Muscle layer of duodenum (tissue), 2 donors: ENCODE data around the gene PREP.

Experiments used
- H3K27ac ChIP-seq: one replicate; pipeline ENCODE4 v1.7.0; 2013; ENCODE audit warnings: mild to moderate bottlenecking, low read length
- H3K27me3 ChIP-seq: one replicate; pipeline ENCODE4 v1.7.0; 2013; ENCODE audit warnings: low read depth, mild to moderate bottlenecking, control low read depth, low read length
- H3K36me3 ChIP-seq, 2 donors: one replicate each; pipeline ENCODE4 v1.7.0; 2013; ENCODE audit warnings: low read length in 2 of 2, control low read depth in 1 of 2, mild to moderate bottlenecking in 1 of 2; ENCODE audit not compliant: insufficient read depth in 2 of 2, control insufficient read depth in 1 of 2
- H3K4me1 ChIP-seq, 2 donors: one replicate each; pipeline ENCODE4 v1.7.0; 2013; ENCODE audit warnings: low read length in 2 of 2, mild to moderate bottlenecking in 2 of 2, control low read depth in 1 of 2, moderate library complexity in 1 of 2; ENCODE audit not compliant: insufficient read depth in 2 of 2, control insufficient read depth in 1 of 2
- H3K4me3 ChIP-seq, 2 donors: one replicate each; pipeline ENCODE4 v1.7.0; 2013; ENCODE audit warnings: low read length in 2 of 2, low read depth in 1 of 2, mild to moderate bottlenecking in 1 of 2
- H3K9me3 ChIP-seq, 2 donors: one replicate each; pipeline ENCODE4 v1.7.0; 2013; ENCODE audit warnings: low read length in 2 of 2, control low read depth in 1 of 2, mild to moderate bottlenecking in 1 of 2; ENCODE audit not compliant: control insufficient read depth in 1 of 2
- donor health status: healthy.

The PREP gene

DNA sequence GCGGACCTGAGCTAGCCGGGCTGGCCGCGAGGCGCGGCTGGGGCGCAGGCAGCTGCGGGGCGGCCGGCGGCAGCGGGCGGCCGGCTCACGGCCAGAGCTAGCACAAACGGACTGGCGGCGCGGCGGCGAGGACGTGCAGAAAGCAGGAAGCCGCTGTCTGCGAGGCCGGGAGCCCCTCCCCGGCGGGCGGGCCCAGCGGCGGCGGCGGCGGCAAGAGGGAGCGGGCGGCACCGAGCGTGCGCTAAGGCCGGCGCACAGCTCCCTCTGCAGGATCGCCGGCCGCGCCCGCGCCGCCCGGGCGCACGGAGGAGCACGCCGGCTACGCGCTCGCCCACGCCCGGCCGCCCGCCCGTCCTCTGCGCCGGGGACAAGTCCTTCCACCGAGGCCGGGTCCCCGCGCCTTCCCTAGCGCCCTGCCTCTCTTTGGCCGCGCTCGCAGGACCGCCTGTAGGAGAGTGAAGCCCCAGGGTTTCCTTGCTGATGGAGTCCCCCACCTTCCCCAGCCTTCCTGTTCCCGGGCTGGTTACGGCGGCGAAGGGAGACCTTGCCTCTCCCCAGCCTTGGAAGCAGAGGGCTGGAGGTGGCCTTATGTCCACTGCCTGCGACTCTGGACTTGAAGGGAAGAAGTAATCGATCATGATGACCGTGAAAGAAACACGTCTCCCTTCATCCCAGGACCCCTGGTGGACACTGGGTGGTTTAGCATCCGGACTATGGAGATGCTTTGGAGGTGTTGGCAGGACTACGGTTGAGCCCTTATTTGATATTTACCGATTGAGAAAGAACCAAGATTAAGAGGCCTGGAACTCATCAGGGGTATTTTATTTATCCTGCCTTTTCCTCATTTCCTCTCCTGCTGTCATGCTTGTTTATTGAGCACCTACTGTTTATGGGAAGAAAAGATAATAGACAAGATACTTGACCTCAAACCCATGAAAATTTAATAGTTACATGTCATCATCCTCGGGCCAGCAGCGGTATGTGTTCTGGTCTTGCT, at the start of gene PREP:
TSS of gene PREP (minus strand) at position 144 of the 997 bp plus-strand sequence. CDS start 191 bp downstream, outside the sequence.
- H3K4me1 ChIP-seq = peaks cover 7 to 9% of the 10 kb centered on the region in 2 donors
- peak within 1 kb of the TSS; percentile 67 for H3K27ac ChIP-seq
- peak within 1 kb of the TSS; percentile 81 to 90 for H3K4me3 ChIP-seq

DNA sequence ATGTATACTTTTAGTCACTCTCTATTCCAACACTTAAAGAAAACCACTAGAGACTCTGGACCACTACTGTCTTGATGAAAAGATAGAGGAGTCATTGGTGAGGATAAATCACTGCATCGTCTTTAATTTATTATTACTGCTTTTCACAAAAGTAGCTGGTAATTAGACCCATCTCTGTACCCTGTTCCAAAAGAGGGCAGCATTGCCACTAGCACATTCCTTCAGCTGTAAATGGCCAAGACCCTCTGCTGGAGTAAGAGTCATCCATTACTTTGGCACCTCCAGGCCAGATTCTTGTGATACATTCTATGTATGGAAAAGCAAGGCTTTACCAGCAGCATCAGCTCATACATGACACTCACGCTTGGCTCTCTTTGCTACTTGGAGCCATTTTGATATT, 49.5 kb upstream of the PREP start:
- Histone ChIP-seq H3K36me3 (no peaks in the 10 kb centered on the region), H3K27ac (no peak overlapping the region), H3K9me3 (no peaks in the 10 kb centered on the region), H3K4me3 (no peak overlapping the region), H3K4me1 (no peaks in the 10 kb centered on the region), H3K27me3 (no peaks in the 10 kb centered on the region)

More for the DNA sequence above, at the start of gene PREP:
- Histone ChIP-seq H3K36me3 (no peaks in the 10 kb centered on the region), H3K9me3 (no peaks in the 10 kb centered on the region), H3K27me3 (no peaks in the 10 kb centered on the region)

DNA sequence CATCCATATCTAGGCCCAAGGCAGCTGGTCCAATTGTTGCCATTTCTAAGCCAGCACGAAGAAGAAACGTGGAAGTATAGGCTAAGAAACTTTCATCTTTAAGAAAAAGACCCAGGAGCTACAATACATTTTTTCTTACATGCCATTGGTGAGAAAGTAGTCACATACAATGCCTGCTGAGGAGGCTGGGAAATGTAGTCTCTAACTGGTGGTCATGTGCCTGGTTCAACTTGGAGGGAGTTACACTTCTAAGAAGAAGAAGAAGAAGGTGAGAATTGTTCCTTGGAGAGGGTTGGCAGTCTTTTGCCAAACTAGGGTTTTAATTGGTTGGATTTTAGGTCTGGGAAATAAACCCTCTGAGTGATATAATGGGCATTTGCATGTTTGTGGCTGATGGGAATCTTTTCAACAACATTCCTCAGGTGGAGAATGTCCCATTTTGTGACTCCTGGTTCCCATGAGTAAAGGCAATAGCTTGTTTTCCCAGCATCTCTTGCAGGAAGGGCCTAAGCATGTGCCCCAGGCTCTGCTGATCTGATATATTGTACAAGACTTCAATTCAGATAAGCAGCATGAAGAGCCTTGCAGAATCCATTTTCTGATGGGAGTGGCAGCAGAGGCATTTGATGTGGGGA, 47.0 kb upstream of the PREP start:
- Histone ChIP-seq H3K36me3 (no peaks in the 10 kb centered on the region), H3K9me3 (no peaks in the 10 kb centered on the region), H3K27me3 (no peaks in the 10 kb centered on the region), H3K27ac (no peak overlapping the region), H3K4me3 (no peak overlapping the region), H3K4me1 (no peaks in the 10 kb centered on the region)

DNA sequence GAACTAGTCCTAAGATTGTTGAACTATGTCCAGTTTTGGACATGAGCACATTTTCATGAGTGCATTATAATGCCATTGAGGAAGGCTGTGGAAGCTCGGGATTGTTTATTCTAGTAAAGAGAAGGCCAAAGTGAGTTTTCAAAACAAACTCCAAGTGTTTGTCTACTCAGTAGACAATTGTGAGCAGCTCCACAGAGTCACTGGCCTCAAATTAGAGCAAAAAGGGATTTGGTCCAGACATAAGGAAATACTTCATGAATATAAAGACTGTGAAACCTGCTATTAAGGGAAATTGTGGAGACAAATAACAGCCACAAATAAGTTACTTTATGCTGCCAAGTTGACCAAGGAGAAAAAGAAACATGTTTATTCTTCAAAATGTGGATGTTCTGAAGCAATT, 42.6 kb upstream of the PREP start:
- no peaks in the 10 kb centered on the region for H3K36me3 ChIP-seq

DNA sequence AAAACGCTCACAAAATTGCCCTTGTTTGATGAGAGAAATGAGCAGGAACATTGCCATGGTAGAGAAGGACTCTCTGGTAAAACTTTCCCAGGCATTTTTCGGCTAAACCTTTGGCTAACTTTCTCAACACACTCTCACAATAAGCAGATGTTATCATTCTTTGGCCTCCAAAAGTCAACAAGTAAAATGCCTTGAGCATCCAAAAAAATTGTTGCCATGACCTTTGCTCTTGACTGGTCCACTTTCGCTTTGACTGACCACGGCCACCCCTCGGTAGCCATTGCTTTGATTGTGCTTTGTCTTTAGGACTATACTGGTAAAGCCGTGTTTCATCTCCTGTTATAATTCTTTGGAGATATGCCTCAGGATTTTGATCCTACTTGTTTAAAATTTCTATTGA, 41.1 kb upstream of the PREP start:
- no peaks in the 10 kb centered on the region for H3K4me1 ChIP-seq
- H3K4me3 ChIP-seq = no peak overlapping the region
- H3K27ac ChIP-seq = no peak overlapping the region
- no peaks in the 10 kb centered on the region for H3K36me3 ChIP-seq
- no peaks in the 10 kb centered on the region for H3K9me3 ChIP-seq
- no peaks in the 10 kb centered on the region for H3K27me3 ChIP-seq

More for the DNA sequence above, 42.6 kb upstream of the PREP start:
- H3K4me3 ChIP-seq = no peak overlapping the region
- no peaks in the 10 kb centered on the region for H3K9me3 ChIP-seq
- no peaks in the 10 kb centered on the region for H3K27me3 ChIP-seq
- H3K27ac ChIP-seq = no peak overlapping the region
- no peaks in the 10 kb centered on the region for H3K4me1 ChIP-seq

DNA sequence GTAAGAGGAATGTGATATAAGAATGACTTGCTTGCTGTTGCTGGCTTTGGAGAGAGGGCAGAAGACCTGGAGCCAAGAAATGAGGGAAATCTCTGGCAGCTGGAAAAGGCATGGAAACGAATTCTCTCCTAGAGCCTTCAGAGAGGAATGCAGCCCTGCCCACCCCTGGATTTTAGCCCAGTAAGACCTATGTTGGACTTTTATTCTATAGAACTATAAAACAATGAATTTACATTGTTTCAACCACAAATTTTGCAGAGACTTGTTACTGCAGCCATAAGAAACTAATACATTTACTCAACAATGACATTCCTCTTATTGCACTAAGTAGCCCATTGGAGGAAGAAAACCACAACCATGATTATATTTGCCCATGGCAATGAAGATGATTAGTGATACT, 39.5 kb upstream of the PREP start:
- Histone ChIP-seq H3K27ac (no peak overlapping the region), H3K27me3 (no peaks in the 10 kb centered on the region), H3K4me3 (no peak overlapping the region), H3K4me1 (no peaks in the 10 kb centered on the region), H3K36me3 (no peaks in the 10 kb centered on the region), H3K9me3 (no peaks in the 10 kb centered on the region)

DNA sequence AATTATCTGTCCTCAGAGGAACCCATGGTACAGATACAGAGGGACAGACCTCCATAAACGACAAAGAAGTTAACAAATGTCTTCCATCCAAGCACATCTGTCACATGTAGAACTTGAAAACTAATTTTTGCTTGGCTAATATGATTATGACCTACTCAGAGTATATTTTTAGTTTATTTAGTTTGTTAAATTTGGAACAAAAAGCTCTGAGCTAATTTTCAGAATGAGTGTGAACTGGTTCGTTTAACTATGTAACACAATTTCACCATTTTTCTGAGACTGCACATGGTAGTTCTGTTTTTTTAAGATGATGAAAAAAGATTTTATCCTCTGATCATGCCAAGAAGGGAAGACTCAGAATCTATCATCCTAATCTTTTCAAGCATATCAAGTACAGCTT, 34.4 kb upstream of the PREP start:
- no peaks in the 10 kb centered on the region for H3K36me3 ChIP-seq
- H3K27me3 ChIP-seq = no peaks in the 10 kb centered on the region
- no peaks in the 10 kb centered on the region for H3K9me3 ChIP-seq
- H3K27ac ChIP-seq = no peak overlapping the region
- no peaks in the 10 kb centered on the region for H3K4me1 ChIP-seq
- H3K4me3 ChIP-seq = no peak overlapping the region

DNA sequence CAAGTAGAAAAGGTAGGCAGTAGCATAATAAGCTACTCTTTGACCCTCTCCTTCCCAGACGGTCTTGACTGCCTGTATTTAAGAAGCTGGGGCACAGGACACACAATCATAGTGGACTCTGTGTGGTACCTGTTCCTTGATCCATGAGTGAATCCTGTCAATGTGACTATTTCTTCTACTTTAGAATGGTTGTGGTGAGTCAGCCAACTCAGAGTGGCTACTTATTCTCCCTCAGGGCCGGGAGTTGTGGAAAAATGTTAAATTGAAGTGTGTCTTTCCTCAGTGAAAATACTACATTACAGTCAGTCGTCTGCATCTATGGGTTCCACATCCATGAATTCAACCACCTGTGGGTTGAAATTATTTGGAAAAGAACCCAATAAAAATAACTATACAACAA, 30.8 kb upstream of the PREP start:
- no peaks in the 10 kb centered on the region for H3K36me3 ChIP-seq
- no peaks in the 10 kb centered on the region for H3K27me3 ChIP-seq
- H3K27ac ChIP-seq = no peak overlapping the region
- H3K9me3 ChIP-seq = no peaks in the 10 kb centered on the region
- no peak overlapping the region for H3K4me3 ChIP-seq
- no peaks in the 10 kb centered on the region for H3K4me1 ChIP-seq

DNA sequence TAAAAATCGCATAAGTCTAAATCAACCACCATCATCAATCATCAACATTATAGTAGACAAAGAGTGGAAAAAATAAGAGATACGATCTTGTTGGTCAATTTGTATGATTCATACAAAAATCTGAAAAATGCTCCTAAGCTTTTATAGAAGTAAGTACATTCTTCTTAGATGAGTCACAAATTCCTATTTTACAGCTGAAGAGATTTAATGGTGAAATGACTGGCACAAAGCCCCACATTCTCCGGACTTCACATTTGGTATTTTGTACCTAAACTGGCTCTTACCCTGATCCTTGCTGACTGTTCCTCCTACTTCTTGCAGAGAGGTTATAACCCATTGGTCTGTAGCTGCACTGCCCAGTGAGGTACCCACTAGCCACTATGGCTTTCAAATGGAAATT, 29.9 kb upstream of the PREP start:
- H3K4me3 ChIP-seq = no peak overlapping the region
- H3K27ac ChIP-seq = no peak overlapping the region
- H3K9me3 ChIP-seq = no peaks in the 10 kb centered on the region
- H3K27me3 ChIP-seq = no peaks in the 10 kb centered on the region
- H3K36me3 ChIP-seq = no peaks in the 10 kb centered on the region
- no peaks in the 10 kb centered on the region for H3K4me1 ChIP-seq

DNA sequence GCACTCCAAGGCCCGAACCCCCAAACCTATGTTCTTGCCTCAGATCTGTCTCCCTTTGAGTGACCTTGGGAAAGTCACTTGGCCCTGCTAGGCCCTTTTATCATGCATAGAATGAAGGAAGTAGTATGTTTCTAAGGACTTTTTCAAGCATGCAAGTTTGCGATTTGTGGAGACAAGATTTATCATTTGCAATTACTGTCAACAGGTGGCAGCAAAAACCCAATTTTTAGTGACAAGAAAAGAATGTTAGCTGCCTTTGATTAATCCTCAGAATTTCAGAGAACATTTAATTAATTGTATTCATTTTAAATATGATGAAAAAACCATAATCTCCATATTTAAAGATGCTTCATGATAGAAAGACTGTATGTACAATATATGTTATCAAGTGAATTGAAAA, 28.3 kb upstream of the PREP start:
- H3K27ac ChIP-seq = no peak overlapping the region
- H3K27me3 ChIP-seq = no peaks in the 10 kb centered on the region
- H3K4me1 ChIP-seq = no peaks in the 10 kb centered on the region
- no peak overlapping the region for H3K4me3 ChIP-seq
- H3K9me3 ChIP-seq = no peaks in the 10 kb centered on the region
- H3K36me3 ChIP-seq = no peaks in the 10 kb centered on the region

DNA sequence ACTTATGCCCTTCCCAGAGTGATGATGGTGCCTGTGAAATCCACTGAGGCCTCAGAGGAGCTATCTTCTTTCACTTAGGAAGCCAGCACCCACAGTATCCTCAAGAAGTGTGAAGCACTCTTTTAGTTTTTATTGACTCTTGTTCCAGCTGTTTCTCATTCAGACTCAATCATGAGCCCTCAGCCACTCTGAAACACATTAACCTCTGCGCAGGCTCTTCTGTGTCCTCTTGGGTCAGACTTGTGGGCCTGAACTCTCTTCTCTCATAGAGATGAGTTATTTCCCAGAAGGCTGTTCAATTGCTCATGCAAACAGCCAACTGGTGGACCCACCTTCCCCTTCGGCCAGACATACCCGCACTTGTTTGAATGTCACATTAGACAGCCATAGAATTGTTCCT, 27.8 kb upstream of the PREP start:
- no peaks in the 10 kb centered on the region for H3K27me3 ChIP-seq
- H3K36me3 ChIP-seq = no peaks in the 10 kb centered on the region
- no peaks in the 10 kb centered on the region for H3K4me1 ChIP-seq
- H3K4me3 ChIP-seq = no peak overlapping the region
- H3K27ac ChIP-seq = no peak overlapping the region
- no peaks in the 10 kb centered on the region for H3K9me3 ChIP-seq
